Kidney epithelial cell (primary cell): Measurements from ENCODE around the gene PCDHA8. TPM values are rescaled to one million over a fixed set of nuclear protein-coding genes. Genes with fewer than 3 reads are reported as not detected.
"Not testable (repeated sequence)": the region's sequence is repeated elsewhere in the genome, so short reads cannot be mapped to it uniquely, and the experiment has no call there.

Experiments used
- DNase-seq: peaks from one replicate; pipeline ENCODE4 v3.0.0-alpha.2; 2010; ENCODE audit warnings: low read depth
- H3K27me3 ChIP-seq: 2 replicates; pipeline ENCODE4 v1.6.0; 2011; ENCODE audit warnings: low read length; ENCODE audit not compliant: control insufficient read depth, insufficient read depth
- H3K36me3 ChIP-seq: 2 replicates; pipeline ENCODE4 v1.5.1; 2011; ENCODE audit warnings: low read length; ENCODE audit not compliant: control insufficient read depth, insufficient read depth
- H3K4me3 ChIP-seq: 2 replicates; pipeline ENCODE4 v1.5.1; 2011; ENCODE audit warnings: low read depth, mild to moderate bottlenecking, control low read depth, low read length
- CTCF ChIP-seq: IDR thresholded peaks from 2 replicates; pipeline ENCODE4 v1.5.1; 2011; ENCODE audit warnings: mild to moderate bottlenecking, moderate library complexity, low read length, control low read depth, inconsistent platforms; ENCODE audit not compliant: insufficient read depth, poor library complexity, severe bottlenecking
- total RNA-seq: library from RNA; depleted of rRNA; stranded (reverse); fragments of >200 nt; gene quantifications from 2 replicates; pipeline ENCODE4 v1.2.3, GENCODE V29; 2015

Gene PCDHA8
- total RNA-seq, 1 donor from 2014 or later, result not detected

GRCh38 chr5:140821375-140822280, 19.4 kb upstream of the PCDHA8 start, which contains the start of gene PCDHA5:
Gene PCDHA5, plus strand, starts transcription at chr5:140821613.
- H3K27me3 ChIP-seq, result no peaks in the 10 kb centered on the region
- no peaks in the 10 kb centered on the region for H3K36me3 ChIP-seq
- peak; percentile 36 for TF ChIP-seq CTCF
- no peak for DNase-seq
- no peak within 1 kb of the TSS for H3K4me3 ChIP-seq

GRCh38 chr5:140822281-140822629, 18.7 kb upstream of the PCDHA8 start:
- Histone ChIP-seq H3K4me3 (no peak overlapping the region), H3K27me3 (no peaks in the 10 kb centered on the region), H3K36me3 (no peaks in the 10 kb centered on the region)
- no peak for TF ChIP-seq CTCF
- no peak for DNase-seq

GRCh38 chr5:140822969-140823368, 18.0 kb upstream of the PCDHA8 start:
- H3K27me3 ChIP-seq, H3K36me3 ChIP-seq, H3K4me3 ChIP-seq, DNase-seq: not testable (repeated sequence)

- TF ChIP-seq CTCF, result no peak
- Histone ChIP-seq H3K4me3 (no peak overlapping the region), H3K36me3 (no peaks in the 10 kb centered on the region), H3K27me3 (no peaks in the 10 kb centered on the region)
- DNase-seq, result no peak
Measured at GRCh38 chr5:140823475-140823874, 17.5 kb upstream of the PCDHA8 start.

- H3K27me3 ChIP-seq, result no peaks in the 10 kb centered on the region
- no peak for TF ChIP-seq CTCF
- no peak for DNase-seq
- H3K4me3 ChIP-seq, result no peak within 1 kb of the TSS
- no peaks in the 10 kb centered on the region for H3K36me3 ChIP-seq
Measured at GRCh38 chr5:140827704-140828361, 13.2 kb upstream of the PCDHA8 start, which contains the start of gene PCDHA6. Gene PCDHA6, plus strand, starts transcription at chr5:140827960. Its CDS starts 132 bp downstream, at chr5:140828092.

GRCh38 chr5:140828362-140828737, 12.6 kb upstream of the PCDHA8 start:
- no peak for DNase-seq
- no peak for TF ChIP-seq CTCF
- Histone ChIP-seq H3K4me3 (no peak overlapping the region), H3K36me3 (no peaks in the 10 kb centered on the region), H3K27me3 (no peaks in the 10 kb centered on the region)

- not testable (repeated sequence) for DNase-seq, H3K4me3 ChIP-seq, H3K36me3 ChIP-seq, H3K27me3 ChIP-seq
Measured at GRCh38 chr5:140829511-140830501, 11.2 kb upstream of the PCDHA8 start.
